Stomach (tissue), 4 donors: Measurements from ENCODE around the gene PLCB1.

Source experiments
- POLR2A ChIP-seq, 4 donors: fragments of 450-650 bp; IDR thresholded peaks; one replicate each; pipeline ENCODE4 v1.6.1; 2016; ENCODE audit warnings: antibody characterized with exemption in 4 of 4, control low read depth in 2 of 4, mild to moderate bottlenecking in 1 of 4, moderate library complexity in 1 of 4
- POLR2AphosphoS5 ChIP-seq, 3 donors: sonication (generic); formaldehyde crosslinking; IDR thresholded peaks; one replicate each; pipeline ENCODE4 v1.6.1; 2016; ENCODE audit warnings: antibody characterized with exemption in 3 of 3
- TF ChIP-seq, protein P1 (sequence below), 7 experiments: fragments of 450-650 bp in 4 of 7; fragments of 200-600 bp in 3 of 7; sonication (generic) in 3 of 7; IDR thresholded peaks; one replicate each; pipeline ENCODE4 v1.5.1; 2016 to 2019; ENCODE audit warnings: antibody characterized with exemption in 7 of 7, control low read depth in 2 of 7, mild to moderate bottlenecking in 1 of 7

DNA sequence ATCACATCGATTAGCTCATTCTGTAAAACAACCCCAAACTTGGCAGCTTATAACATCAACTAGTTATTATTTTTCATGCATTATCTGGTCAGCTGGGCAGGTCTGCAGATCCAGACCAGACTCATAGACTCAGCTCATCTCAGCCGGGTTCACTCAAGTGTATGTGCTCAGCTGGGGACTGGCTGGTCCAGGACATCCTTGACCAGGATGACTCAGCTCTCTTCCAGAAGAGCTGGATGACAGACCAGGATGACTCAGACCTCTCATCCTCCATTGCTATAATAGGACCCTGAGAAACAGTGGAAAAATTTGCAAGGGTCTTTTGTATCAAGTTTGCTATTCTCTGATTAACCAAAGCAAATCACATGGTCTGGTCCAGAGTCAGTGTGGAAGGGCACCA, 624.3 kb downstream of the PLCB1 start:
- TF ChIP-seq, protein P1, sequence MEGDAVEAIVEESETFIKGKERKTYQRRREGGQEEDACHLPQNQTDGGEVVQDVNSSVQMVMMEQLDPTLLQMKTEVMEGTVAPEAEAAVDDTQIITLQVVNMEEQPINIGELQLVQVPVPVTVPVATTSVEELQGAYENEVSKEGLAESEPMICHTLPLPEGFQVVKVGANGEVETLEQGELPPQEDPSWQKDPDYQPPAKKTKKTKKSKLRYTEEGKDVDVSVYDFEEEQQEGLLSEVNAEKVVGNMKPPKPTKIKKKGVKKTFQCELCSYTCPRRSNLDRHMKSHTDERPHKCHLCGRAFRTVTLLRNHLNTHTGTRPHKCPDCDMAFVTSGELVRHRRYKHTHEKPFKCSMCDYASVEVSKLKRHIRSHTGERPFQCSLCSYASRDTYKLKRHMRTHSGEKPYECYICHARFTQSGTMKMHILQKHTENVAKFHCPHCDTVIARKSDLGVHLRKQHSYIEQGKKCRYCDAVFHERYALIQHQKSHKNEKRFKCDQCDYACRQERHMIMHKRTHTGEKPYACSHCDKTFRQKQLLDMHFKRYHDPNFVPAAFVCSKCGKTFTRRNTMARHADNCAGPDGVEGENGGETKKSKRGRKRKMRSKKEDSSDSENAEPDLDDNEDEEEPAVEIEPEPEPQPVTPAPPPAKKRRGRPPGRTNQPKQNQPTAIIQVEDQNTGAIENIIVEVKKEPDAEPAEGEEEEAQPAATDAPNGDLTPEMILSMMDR (IDR thresholded peaks at IDR 0.05): no peak
- TF ChIP-seq POLR2A (IDR thresholded peaks at IDR 0.05) (no peak), POLR2AphosphoS5 (IDR thresholded peaks at IDR 0.05) (no peak)
